Cardiac fibroblast (primary cell): ENCODE results near the gene SMAD7.

ENCODE experiments used
- DNase-seq, 2 donors: peaks; one replicate each; pipeline versions ENCODE4 v3.0.0 to v3.0.0-alpha.2; 2010; ENCODE audit warnings: low read depth in 2 of 2
- H3K4me3 ChIP-seq, 2 donors: replicated peaks in 1 of 2; 1 replicate in 1 of 2; 2 replicates in 1 of 2; pipeline ENCODE4 v1.5.1; 2011; ENCODE audit warnings: low read depth in 2 of 2, low read length in 2 of 2, mild to moderate bottlenecking in 2 of 2, moderate library complexity in 1 of 2
- TF ChIP-seq, protein P1 (sequence below): IDR thresholded peaks from one replicate; pipeline ENCODE4 v1.5.1; 2011; ENCODE audit warnings: low read depth, mild to moderate bottlenecking, low read length, inconsistent platforms

The SMAD7 gene

DNA sequence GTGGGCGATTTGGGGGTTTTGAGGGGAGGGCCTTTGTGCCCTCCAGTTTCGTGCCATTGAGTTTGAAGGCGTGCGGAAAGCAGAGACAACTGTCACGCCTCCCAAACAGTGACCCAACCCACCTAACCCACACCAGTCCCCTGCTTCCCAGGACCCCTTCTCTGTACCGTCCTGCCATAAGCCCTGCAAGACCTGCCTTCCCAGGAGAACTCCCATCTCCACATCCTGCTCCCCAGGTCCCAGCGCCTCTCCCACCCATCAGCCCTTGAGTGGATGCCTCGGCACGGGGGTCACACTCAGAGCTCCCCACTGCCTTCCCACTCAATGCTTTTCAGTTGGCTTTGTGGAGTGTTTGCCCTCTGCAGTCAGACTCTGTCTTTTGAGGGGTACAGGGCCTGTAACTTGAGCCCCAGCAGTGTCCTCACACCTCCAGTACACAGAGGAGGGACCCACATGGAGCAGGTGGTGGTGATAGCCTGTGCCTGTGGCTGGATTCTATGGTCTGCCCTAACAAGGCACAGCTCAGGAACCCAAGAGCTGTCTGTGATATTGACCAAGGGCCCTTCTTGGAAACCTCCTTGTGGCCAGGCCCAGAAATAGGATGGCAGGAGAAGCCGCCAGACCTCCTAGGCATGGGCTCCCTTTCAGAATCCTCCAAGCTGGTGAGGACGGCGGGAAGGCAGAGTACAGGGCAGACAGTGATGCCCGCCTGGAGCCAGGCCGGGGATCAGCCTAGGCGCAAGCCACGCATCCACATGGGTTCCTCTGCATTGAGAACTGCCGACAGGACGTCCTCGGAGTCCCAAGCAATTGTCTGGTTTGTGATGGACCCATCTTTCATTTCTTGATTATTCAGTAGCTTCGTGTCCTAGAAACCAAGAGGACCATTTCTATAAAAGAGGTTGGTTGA, 44.4 kb upstream of the SMAD7 start:
- no peak for DNase-seq
- TF ChIP-seq, protein P1, sequence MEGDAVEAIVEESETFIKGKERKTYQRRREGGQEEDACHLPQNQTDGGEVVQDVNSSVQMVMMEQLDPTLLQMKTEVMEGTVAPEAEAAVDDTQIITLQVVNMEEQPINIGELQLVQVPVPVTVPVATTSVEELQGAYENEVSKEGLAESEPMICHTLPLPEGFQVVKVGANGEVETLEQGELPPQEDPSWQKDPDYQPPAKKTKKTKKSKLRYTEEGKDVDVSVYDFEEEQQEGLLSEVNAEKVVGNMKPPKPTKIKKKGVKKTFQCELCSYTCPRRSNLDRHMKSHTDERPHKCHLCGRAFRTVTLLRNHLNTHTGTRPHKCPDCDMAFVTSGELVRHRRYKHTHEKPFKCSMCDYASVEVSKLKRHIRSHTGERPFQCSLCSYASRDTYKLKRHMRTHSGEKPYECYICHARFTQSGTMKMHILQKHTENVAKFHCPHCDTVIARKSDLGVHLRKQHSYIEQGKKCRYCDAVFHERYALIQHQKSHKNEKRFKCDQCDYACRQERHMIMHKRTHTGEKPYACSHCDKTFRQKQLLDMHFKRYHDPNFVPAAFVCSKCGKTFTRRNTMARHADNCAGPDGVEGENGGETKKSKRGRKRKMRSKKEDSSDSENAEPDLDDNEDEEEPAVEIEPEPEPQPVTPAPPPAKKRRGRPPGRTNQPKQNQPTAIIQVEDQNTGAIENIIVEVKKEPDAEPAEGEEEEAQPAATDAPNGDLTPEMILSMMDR: no peak
- no peak overlapping the region for H3K4me3 ChIP-seq

DNA sequence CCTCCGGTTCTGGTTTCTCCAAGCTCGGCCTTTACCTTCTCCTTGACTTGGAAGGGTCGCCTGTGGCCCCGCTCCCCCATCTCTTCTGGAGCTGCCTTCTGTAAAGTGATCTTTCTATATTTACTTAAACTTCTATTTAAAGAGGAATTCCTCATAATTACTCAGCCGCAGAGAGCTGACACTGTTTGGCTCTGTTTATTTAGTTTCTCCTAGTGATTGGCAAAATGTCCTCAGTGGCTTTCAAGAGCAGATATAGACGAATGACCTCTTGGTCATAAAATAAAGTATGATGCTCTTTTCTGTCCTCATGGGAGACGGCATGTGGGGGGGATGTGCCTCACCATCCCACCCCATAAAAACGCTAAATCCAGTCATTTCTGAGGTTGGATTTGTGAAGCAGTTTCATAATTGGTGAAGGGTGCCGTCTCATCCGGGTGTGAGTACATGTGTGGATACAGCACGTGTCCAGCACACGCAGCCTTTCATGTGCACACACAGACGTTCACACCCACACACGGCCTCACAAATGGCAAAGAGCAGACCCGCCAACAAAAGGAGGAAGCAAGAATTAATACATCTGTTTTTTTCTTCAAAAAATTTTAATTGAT, 43.4 kb upstream of the SMAD7 start:
- TF ChIP-seq, protein P1: no peak
- DNase-seq: peak; percentile 78 to 80
- H3K4me3 ChIP-seq: no peak overlapping the region

- no peak overlapping the region for H3K4me3 ChIP-seq
These were observed 42.8 kb upstream of the SMAD7 start for GRCh38 chr18:48993586-48993985.

DNA sequence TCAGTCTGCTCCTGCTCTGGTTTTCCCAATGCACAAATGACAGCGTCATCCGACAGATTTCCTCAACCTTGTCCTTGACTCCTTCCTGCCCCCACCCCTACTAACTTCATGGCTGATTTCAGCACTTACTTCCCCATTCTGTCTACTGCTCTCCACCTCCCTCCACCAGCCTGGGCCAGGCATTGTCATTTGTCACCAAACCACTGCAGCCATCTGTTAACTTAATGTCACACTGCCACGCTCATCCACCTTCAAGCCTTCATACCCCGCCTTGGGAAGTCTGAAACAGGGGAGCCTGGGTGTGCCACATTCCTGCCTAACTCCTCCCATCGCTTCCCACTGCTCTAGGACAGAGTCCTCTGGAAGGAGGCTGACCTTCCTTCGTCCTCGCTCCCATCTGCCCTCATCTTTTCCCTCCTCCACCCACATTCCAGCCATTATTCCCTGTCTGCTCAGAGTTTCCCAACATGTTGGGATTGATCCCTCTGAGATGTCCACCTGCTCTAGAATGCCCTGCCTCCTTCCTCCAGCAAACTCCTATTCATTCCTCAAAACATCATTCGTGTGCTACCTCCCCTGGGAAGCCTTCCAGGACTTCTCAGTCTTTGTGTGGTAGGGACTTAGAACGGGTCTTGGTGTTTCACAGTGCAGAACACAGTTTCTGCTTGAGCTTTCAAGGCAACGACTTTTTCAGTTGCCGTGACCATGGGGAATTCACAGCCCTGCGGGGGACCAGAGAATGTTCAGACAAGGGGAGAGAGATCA, 42.2 kb upstream of the SMAD7 start:
- no peak overlapping the region for H3K4me3 ChIP-seq
- TF ChIP-seq, protein P1: no peak
- no peak for DNase-seq

More at GRCh38 chr18:48993586-48993985, 42.8 kb upstream of the SMAD7 start:
- DNase-seq: peak in 1 of 2 donors; percentile 38
- TF ChIP-seq, protein P1: no peak

- H3K4me3 ChIP-seq: no peak overlapping the region
- no peak for DNase-seq
- TF ChIP-seq, protein P1: no peak
These were observed 41.4 kb upstream of the SMAD7 start for GRCh38 chr18:48992133-48992532.

GRCh38 chr18:48991676-48992075, 40.9 kb upstream of the SMAD7 start:
- TF ChIP-seq, protein P1: no peak
- DNase-seq: no peak
- no peak overlapping the region for H3K4me3 ChIP-seq
